HG03520 (cell line): ENCODE measurements around the gene ANKLE2.
A peak's percentile ranks its signal among the peaks of the same experiment; 100 is the strongest.
"Not testable (repeated sequence)": the region's sequence is repeated elsewhere in the genome, so short reads cannot be mapped to it uniquely, and the experiment has no call there.

ENCODE experiments used
- ATAC-seq: cut with Tn5 transposase; IDR thresholded peaks from one replicate; pipeline ENCODE4 v1.9.1; 2021; ENCODE audit warnings: mild to moderate bottlenecking, moderate library complexity; ENCODE audit not compliant: unreplicated experiment

Gene ANKLE2

DNA sequence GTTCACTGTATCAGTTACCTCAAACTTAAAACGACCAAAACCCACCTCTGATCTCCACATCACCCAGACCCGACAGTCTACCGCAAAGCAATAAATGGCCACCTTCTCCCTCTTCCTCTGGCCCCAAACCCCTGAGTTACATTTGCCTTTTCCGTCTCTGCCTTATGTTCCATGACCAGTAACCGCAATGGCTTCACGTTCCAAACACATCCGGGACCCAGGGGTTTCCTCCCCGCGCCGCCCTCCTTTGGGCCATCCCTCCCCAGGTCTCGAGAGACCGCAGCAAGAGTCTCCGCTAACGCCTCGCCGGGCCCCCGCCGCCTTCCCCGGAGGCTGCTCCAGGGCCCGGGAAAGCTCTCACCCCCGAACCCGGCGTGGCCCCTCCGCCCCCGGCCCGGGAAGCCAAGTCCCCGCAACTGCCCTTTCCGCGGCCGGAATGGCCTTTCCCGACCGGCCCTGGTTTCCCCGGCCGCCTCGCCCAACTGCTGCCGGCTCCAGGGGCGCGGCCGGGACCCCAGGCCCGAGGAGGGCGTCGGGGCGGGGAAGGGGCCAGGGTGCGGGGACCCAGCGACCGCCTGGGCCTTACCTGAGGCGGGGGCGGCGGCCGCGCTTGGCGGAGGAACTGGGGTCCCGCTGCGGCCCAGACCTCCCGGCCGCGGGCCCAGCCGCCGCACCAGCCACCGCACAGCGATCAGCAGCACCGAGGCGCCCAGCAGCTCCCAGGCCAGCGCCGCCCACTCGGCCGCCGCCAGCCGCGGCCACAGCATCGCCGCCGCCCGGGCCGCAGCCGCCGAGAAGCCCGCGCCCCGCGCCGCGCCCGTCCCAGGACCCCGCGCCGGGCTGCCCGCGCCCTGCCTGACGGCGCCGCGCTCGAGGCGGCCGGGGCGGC is at the start of gene ANKLE2:
Gene ANKLE2, minus strand, starts transcription at position 801 of the 889 bp plus-strand sequence. Its CDS starts 34 bp downstream, at position 767.
- ATAC-seq = peak; percentile 40

DNA sequence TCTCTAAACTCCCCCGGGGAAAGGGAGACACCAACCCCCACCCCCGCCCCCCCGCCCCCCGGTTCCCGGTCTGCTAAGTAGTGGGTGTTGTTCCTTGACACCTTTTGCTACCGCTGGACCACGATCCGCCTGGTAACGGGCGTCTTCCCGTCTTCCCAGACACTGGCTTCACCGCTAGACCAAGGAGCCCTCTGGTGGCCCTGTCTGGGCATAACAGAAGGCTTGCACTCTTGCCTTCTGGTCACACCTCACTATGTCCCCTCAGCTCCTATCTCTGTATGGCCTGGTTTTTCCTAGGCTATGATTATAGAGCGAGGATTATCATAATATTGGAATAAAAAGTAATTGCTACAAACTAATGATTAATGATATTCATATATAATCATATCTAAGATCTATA is 47.8 kb upstream of the ANKLE2 start:
- not testable (repeated sequence) for ATAC-seq

DNA sequence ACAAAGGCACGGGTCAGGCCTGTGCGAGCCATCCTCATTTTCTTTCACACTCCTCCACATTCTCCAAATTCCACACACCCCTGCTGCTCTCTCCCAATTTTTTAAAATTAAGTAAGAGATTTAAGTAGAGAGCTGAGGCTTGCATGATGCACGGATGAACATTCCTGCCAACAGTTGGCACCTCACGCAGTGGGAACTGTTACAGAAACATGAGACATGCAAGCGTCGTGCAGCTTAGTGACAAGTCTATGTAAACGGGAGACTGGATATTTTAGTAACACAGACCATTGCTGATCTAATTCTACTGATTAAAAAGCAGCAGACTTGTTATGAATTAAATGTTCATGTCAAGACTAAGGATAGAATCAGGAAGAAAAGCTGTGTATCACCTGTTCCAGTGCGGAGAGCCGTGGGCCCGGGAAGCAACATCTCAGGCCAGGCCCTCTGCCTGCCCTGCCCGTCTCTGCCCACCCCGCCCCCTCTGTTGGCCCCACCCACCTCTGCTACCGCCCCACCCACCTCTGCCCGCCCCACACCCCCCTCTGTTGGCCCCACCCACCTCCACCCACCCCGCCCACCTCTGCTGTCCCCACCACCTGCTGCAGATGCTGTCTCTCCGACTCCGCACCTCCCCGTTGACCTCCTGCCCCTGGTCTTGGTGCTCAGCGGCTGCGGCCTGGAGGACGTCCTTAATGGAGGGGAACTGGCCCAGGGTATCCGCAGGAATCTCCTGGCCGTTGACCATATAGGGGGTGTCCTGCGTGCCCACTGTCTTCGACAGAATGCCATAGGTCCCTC is 45.9 kb upstream of the ANKLE2 start:
- no peak for ATAC-seq

DNA sequence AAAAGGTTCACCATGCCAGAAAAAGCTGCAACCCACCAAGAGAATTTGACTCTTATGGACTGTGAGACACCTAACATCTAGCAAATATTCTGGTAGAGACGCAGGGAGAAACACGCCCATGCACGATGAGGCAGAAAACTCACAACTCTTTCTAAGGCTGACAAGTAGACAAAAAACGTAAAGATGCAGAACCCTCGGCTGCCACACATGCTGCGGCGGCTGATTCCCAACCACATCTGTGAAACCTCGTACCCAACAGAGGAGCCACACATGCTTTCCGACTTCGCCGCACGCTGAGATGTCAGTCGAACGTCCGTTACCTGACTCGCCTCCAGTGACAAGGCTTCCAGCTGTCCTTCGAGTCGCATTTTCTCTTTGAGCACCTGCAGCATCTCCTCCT is 45.2 kb upstream of the ANKLE2 start:
- no peak for ATAC-seq

DNA sequence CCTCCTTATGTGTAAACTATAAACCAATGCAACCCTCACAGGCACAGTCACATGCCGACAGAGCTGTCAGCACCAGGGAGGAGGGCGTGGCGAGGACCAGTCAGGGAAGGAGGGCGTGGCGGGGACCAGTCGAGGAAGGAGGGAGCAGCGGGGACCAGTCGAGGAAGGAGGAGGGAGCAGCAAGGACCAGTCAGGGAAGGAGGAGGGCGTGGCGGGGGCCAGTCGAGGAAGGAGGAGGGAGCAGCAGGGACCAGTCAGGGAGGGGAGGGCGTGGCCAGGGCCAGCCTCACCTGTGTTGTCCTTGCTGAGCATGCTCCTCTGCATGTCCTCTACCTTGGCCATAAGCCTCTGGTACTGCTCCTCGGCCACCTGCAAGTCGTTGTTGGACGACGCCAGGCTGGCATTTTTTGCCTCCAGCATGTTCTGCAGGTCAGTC is 42.8 kb upstream of the ANKLE2 start:
- no peak for ATAC-seq

DNA sequence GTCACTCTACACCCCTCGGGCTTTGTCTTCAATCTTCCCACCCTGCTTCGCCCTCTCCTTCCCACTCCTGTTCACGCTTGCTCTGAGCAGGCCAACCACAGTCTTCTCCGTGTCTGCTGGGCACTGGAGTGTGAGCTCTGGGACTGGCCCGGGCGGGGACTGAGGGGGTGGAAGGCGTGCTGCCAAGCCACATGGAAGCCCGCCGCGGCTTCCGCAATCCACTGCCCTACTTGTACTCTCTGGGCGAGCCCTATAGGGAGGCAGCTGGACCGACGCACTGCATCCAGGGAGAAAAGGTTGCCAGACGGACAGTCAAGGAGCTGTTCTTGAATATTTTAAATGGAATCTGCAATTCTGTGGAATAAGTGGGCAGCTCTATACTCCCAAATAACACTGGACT is 42.3 kb upstream of the ANKLE2 start:
- ATAC-seq = no peak

DNA sequence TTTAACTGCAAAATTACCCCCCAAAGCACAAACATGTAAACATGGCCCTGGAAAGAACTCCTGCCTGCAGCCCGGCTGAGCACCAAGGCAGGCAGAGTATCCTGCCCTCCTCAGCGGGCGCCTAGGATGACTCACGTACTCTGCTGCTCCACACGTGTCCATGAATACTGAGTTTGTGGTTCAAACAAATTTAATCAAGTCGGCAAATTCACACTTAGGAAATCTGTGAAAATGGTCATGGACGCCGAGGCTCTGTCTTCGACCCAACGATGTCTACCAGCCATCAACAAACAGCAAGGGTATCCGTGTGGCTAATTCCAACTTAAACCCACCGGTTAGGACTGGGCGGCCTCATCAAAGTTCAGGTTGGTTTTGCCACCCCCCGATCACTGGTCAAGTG is 41.5 kb upstream of the ANKLE2 start:
- no peak for ATAC-seq

DNA sequence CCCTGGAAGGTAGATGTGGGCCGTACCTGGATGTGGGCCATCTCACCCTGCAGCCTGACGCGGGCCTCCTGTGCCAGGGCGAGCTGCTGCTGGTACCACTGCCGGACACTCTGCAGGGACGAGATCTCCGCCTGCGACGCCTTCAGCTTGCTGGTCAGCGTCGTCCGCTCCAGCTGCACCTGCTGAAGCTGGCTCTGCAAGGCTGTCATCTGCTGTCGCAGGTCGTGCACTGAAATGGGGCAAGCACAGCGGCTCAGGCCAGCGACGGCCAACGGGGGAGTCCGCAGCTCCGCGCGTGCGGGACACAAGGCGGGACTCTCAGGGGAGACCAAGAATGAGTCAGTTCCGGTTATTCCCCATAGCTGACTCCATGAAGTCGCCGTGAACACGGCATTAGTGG is 40.1 kb upstream of the ANKLE2 start:
- no peak for ATAC-seq

DNA sequence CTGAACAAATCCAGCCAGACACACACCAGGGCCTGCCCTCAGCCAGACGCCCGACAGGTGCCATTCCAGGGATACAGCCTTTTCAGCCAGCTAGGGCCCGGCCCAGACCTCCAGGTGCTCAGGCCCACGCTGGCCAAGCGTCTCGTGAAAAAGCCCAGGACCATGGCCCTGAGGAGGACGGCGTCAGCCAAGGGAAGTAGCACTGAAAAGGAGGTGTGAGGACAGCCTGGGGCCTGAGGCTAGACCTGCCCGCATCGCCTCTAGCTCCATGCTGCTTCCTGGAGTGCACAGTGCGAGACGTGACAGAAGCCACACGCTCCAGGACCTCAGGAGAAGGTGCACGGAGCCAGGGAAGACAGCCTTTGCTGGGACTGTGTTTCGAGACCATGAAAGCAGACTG is 37.2 kb upstream of the ANKLE2 start:
- no peak for ATAC-seq

DNA sequence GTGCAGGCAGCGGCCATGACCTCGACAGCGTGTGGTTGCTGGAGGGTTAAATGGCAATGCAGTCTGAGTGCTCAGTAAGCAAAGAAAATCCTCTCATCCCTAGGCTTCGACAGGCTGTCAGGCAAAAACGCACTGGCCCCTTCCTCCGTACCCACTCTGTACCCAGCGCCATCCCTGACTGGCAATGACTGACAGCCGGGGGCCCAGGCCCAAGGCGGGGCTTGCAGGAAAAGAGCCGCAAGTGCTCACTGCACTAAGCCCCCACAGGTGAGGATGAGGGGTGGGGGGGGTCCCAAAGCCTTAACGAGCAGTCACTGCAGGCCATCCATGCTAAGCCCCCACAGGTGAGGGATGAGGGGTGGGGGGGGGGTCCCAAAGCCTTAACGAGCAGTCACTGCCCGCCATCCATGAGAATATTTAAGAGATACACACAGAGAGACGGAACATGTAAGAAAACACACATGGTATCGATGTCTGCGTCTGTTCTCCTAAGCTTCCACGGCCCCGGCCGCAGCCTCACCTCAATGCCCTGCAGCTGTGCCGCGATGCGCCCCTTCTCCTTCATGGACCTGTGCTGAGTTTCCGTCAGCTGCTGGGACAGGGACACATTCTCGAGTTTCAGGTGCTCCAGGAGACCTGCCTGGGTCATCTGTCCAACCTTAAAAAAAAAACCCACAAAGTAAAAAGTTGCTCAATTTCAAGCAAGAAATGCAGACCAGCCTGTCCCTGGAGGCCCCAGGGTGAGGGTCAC is 36.4 kb upstream of the ANKLE2 start:
- ATAC-seq = no peak

DNA sequence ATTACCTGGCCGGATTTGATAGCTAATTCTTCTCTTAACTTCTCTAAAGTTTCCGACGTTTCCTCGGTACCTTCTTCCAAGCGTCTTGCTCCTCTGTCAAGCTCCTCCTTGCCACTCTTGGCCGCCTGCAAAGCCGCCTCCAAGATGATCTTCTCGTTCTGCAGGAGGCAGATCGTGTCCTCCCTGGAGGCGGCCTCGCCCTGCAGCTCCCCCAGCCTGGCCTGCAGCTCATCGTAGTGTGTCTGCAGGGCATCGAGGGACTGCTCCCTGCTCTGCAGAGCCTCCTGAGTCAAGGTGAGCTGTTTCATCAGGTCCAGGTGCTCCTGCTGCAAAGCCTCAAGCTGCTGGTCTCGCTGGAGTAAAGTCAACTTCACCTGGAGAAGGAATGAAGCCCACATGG is 34.2 kb upstream of the ANKLE2 start:
- no peak for ATAC-seq

DNA sequence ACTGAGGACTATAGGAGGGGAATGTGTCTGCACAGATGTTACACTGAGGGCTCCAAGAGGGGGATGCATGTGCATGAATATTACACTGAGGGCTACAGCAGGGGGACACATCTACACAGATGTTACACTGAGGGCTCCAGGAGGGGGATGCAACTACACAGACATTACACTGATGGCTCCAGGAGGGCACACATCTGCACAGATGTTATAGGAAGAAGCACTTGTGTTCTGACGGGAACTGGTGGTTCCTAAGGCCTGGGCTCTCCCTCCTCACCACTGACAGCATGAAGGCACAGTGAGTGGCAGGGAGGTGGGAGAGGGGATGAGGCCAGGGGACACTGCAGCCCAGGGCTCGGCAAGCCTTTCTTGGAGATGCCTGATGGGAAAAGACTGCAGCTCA is 30.3 kb upstream of the ANKLE2 start:
- not testable (repeated sequence) for ATAC-seq

DNA sequence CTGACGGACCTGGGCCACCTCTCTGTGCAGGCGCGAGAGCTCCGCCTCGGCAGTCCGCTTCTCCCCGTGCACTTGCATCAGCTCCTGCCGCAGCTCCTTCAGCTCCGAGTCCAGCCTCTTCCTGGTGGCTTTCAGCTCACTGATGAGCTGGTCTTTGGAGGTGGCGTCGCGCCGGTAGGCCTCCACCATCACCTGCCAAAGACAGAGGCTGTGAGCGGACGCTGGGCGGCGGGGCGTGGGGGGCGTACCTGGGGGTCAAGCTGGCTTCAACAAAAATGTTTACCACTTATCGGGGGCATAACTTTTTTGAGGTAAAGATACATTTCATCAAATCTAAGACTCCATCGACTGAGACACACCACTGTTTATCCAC is 27.5 kb upstream of the ANKLE2 start:
- ATAC-seq = no peak

DNA sequence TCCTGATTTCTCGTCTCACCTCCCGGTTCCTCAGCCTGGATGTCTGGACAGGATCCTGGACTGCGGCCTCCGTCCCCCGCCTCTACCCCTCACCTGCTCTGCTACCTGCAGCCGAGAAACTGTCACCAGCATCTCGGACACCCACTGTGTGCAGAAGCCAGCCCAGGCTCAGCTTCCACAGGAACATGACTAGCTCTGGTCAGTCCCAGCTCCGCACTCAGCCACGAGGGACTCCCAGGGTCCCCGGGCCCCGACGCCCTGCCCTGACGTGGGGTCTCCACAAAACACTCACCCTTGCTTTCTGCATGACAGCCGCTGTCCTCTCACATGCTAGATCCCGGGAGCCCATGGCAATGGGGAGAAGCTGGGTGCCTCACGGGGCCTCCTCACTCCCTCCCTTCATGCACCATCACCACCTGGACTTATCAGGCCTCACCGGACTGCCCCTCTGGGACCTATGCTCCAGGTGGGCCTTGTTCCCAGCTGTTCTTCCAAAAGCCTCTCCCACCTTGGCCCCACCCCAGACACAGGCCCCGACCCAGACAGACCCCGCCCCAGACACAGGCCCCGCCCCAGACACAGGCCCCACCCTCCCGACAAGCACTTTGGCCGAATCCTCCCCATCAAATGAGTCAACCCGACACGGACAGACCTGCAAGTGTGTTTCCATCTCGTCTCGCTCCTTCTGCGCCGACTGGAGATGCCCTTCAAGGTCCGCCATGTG is 26.9 kb upstream of the ANKLE2 start:
- no peak for ATAC-seq

DNA sequence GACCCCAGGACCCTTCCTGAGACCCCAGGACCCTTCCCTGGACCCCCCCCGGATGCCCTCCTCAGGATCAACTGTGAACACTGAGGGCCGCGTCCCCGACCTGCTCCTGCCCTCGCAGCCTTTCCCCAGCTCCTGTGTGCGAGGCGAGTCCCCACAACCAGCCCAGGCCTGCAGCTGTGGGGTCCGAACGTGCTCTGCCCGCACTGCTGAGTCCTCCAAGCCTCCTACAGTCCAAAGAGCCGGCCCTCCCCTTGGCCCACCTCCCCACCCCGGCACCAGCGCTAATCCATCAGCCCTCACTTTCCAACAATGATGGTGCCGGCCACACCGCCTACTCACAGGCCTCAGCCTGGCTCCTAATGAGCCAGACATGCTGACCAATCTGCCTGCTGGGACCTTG is 26.2 kb upstream of the ANKLE2 start:
- no peak for ATAC-seq

DNA sequence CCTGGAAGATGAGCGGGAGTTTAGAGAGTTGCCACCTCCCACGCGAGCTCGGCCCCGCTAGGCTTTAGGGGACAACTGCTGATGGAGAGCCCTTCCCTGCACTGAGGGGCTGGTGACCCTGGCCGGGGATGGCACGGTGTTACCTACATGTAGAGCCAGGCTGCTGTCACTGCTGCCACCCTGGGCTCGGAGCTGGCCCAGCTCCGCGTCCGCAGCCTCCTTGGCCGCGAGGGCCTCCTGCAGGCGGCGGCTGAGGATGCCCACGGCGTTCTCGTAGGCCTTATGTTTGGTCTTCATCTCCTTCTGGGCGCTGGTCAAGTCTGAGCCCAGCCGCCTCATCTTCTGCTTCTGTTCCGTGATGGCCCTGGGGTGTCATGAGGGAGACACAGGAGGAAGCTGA is 24.6 kb upstream of the ANKLE2 start:
- no peak for ATAC-seq

DNA sequence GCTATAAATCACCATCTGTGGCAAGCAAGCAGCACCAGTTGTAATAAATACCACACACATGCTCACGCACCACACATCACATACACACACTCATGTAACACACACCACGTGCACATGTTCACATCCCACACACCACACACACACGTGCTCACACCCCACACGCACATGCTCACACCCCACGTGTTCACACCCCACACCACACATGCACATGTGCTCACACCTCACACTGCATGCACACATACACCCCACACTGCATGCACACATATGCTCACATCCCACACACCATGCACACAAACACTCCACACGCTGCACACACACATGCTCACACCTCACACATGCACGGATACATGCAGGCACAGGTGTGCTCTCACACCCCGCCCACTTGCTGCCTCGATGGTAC is 22.9 kb upstream of the ANKLE2 start:
- no peak for ATAC-seq

DNA sequence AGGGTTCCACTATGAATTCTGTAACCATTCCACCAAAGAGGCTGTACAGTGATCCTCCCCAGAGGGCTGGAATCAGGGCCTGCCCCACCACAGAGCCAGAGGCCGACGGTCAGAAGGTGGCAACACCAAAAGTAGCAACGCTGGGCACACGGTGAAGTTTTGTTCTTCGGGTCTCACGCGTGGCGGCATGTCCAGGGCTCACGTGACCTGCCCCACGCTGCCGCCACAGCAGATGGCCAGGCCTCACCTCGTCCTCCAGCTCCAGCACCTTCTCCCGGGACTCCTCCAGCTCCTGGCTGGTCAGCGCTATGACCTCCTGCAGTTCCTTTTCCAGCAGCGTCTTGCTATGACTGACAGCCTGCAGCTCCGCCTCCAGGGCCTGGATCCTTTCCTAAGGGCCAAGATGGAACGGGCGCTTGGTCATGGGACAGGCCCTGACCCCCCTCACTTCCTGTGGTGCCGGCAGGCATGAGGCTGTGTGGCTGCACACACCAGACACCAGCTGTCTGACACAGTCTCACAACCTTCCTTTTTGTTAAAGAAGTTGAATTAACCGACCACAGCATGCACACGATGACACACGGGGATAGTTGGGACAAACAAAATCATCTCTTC is 22.4 kb upstream of the ANKLE2 start:
- no peak for ATAC-seq

DNA sequence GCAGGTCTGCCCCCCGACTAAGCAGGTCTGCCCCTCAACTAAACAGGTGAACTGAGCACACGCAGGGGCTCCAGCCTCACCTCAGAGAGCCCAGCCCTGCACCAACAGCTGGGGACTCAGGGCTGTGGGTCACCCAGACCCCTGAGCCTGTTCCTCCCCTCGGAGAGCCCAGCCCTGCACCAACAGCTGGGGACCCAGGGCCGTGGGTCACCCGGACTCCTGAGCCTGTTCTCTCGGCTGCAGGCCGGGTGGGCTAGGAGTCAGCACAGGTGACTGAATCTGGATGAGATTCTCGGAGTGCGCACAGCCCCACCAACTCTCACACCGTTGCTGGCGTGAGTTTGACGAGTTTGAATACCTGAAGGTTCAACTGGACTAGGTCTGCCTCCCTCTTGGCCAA is 20.3 kb upstream of the ANKLE2 start:
- no peak for ATAC-seq

DNA sequence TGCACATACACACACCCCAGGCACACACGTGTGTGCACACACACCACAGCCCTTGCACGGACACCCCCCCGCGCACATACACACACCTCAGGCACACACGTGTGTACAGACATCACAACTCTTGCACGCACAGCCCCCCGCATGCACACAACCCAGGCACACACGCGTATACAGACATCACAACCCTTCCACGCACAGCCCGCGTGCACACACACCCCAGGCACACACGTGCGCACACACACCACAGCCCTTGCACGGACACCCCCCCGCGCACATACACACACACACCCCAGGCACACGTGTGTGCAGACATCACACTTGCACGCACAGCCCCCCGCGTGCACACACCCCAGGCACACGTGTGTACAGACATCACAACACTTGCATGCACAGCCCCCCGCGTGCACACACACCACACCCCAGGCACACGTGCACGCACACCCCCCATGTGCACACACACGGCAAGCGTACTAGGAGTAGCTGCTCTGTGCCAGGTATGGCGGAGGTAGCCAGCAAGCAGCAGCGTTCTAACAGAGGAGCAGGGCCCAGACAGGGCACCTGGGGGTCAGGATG is 18.2 kb upstream of the ANKLE2 start:
- ATAC-seq = no peak
